Prostate gland (tissue), 2 donors: ENCODE data around the gene ZNF576. TPM values are rescaled to one million over a fixed set of nuclear protein-coding genes. Genes with fewer than 3 reads are reported as not detected.

Experiments
- DNase-seq: peaks from one replicate; pipeline ENCODE4 v3.0.0-alpha.2; 2019; ENCODE audit warnings: low spot score
- H3K27ac ChIP-seq, 2 donors: fragments of 200-600 bp; sonication (generic); 2 replicates each; pipeline ENCODE4 v1.5.1; 2017 to 2019
- H3K27me3 ChIP-seq: fragments of 200-600 bp; sonication (generic); replicated peaks from 2 replicates; pipeline ENCODE4 v1.5.1; 2019; ENCODE audit not compliant: insufficient read depth
- H3K36me3 ChIP-seq, 2 donors: fragments of 200-600 bp; sonication (generic); 1 replicate in 1 of 2; 2 replicates in 1 of 2; pipeline versions ENCODE4 v1.5.1 to v1.8.1; 2017 to 2019
- H3K4me1 ChIP-seq: fragments of 200-600 bp; sonication (generic); replicated peaks from 2 replicates; pipeline ENCODE4 v1.5.1; 2019
- H3K4me3 ChIP-seq, 2 donors: fragments of 200-600 bp; sonication (generic); 2 replicates each; pipeline ENCODE4 v1.5.1; 2017 to 2019
- H3K9me3 ChIP-seq: fragments of 200-600 bp; sonication (generic); 2 replicates; pipeline ENCODE4 v1.5.1; 2017
- POLR2A ChIP-seq: fragments of 450-650 bp; IDR thresholded peaks from one replicate; pipeline ENCODE4 v1.6.1; 2016; ENCODE audit warnings: antibody characterized with exemption, mild to moderate bottlenecking
- POLR2AphosphoS5 ChIP-seq: sonication (generic); formaldehyde crosslinking; IDR thresholded peaks from one replicate; pipeline ENCODE4 v1.6.1; 2017; ENCODE audit warnings: antibody characterized with exemption
- WGBS: methylation state at CpG from one replicate; pipeline ENCODE4 v1.1.5; 2018; 5-methylcytosine and 5-hydroxymethylcytosine counted together
- intact Hi-C: fragments of 100-400 bp; cut with DNase I; formaldehyde crosslinking; loops from one replicate; pipeline ENCODE4 v1.14.2; 2022
- total RNA-seq, 2 donors: library from RNA; depleted of rRNA; stranded (reverse); fragments of >200 nt; gene quantifications; one replicate each; pipeline ENCODE4 v1.1.0, GENCODE V29; 2016
- TF ChIP-seq, protein P1 (sequence below), 4 experiments: fragments of 200-600 bp in 2 of 4; fragments of 450-650 bp in 2 of 4; sonication (generic) in 2 of 4; IDR thresholded peaks; 1 replicate in 3 of 4; 2 replicates in 1 of 4; pipeline ENCODE4 v1.5.1; 2016 to 2019; ENCODE audit warnings: antibody characterized with exemption in 4 of 4, mild to moderate bottlenecking in 2 of 4, moderate library complexity in 2 of 4

Gene ZNF576
- total RNA-seq, 2 donors from 2014 or later, result 25.1 to 30.6 TPM

DNA sequence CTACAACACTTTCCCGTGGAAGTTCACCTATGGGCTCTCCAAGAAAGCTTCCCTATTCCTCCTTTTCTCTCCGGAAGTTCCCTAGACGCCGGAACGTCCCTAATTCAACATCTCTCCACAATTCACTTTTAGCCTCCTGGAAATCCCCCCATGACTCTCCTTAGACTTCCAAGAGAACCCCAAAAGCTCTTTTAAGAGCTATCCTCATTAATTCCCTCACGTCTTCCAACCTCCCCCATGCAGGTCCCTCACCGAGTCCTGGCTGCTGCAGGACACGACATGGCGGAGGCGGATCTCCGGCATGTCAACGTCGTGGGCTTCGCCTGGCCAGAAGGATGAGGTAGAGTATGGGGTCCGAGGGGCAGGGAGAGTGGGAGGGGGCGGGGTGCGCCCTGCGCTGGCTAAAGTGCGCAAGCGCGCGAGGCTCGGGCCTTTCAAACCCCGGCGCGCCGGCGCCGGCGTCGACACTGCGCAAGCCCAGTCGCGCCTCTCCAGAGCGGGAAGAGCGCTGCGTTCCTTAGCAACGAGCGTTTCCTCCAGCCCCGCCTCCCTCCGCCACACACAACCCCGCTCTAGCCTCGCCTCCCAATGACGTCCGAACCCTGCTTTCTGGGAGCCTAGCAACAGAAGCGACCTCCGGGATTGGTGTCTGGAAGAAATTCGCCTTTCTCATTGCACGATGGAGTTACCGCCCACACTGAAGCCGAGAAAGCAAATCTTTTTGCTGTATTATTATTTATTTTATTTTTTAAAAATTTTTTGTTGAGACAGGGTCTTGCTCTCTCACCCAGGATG lies 21.0 kb upstream of the ZNF576 start, which contains the start of the genes PINLYP and XRCC1:
TSS of gene PINLYP (plus strand) at position 646 of the 795 bp plus-strand sequence. CDS start 1,391 bp downstream, outside the sequence.
TSS of gene XRCC1 (minus strand) at position 372 of the 795 bp plus-strand sequence. CDS start at position 303, 69 bp downstream.
- intact Hi-C loops, result loop anchor here (1.0 to 5.0 kb wide), 2 partner anchors 21 to 38 kb away; partner anchors contain the start of genes IRGQ and ZNF576
- TF ChIP-seq POLR2AphosphoS5, result peak; percentile 94
- TF ChIP-seq POLR2A, result peak; percentile 63
- TF ChIP-seq, protein P1, sequence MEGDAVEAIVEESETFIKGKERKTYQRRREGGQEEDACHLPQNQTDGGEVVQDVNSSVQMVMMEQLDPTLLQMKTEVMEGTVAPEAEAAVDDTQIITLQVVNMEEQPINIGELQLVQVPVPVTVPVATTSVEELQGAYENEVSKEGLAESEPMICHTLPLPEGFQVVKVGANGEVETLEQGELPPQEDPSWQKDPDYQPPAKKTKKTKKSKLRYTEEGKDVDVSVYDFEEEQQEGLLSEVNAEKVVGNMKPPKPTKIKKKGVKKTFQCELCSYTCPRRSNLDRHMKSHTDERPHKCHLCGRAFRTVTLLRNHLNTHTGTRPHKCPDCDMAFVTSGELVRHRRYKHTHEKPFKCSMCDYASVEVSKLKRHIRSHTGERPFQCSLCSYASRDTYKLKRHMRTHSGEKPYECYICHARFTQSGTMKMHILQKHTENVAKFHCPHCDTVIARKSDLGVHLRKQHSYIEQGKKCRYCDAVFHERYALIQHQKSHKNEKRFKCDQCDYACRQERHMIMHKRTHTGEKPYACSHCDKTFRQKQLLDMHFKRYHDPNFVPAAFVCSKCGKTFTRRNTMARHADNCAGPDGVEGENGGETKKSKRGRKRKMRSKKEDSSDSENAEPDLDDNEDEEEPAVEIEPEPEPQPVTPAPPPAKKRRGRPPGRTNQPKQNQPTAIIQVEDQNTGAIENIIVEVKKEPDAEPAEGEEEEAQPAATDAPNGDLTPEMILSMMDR (IDR thresholded peaks at IDR 0.05), result no peak
- Histone ChIP-seq H3K4me3 (peak within 1 kb of the TSS; percentile 65 to 71), H3K4me1 (no peaks in the 10 kb centered on the region), H3K36me3 (no peaks in the 10 kb centered on the region), H3K27ac (peak within 1 kb of the TSS; percentile 75 to 77), H3K27me3 (no peaks in the 10 kb centered on the region), H3K9me3 (no peaks in the 10 kb centered on the region)
- peak; percentile 97 for DNase-seq
- under 1% methylated on average over 50 of the region's 51 CpGs for WGBS

DNA sequence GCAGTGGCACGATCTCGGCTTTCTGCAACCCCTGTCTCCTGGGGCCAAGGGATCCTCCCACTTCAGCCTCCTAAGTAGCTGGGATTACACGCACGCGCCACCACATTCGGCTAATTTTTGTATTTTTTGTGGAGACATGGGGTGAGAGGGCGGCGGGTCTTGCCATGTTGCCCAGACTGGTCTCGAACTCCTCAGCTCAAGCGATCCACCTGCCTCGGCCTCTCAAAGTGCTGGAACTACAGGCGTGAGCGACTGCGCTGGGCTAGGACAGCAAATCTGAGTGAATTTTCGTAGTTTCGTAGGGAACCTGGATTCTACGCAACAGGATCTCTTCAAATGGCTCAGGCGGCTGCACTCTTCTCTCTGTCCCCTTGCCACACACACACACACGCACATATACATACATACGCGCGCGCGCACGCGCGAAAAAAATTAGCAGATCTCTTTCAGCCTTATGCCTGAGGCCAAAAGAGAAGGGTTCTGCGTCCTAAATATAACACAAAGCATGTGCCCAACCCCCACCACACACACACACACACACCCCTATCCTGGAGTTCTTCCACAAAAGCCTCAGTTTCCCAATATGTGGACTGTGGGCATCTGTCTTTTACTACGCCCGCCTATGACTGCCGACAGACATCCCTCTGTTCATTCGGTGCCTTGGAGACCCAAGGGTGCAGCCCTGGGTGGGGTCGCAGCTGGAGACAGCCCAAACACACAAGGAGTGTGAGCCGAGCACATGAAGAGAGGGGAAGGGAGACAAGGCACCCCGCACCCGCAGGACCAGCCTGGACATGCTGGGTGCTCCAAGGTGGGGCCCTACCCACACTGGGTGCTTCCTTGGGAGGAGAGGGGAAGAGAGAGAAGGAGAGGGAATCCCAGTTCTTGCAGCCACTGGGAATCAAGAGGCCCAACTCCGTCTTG lies 20.2 kb upstream of the ZNF576 start:
- peak overlapping the region; percentile 55 to 60 for H3K27ac ChIP-seq
- no peaks in the 10 kb centered on the region for H3K9me3 ChIP-seq
- TF ChIP-seq, protein P1 (IDR thresholded peaks at IDR 0.05), result no peak
- no peak for TF ChIP-seq POLR2A
- H3K4me1 ChIP-seq, result no peaks in the 10 kb centered on the region
- intact Hi-C loops, result loop anchor here (1.0 to 5.0 kb wide), 2 partner anchors 20 to 39 kb away; partner anchors contain the start of genes IRGQ and ZNF576
- peak overlapping the region; percentile 65 to 71 for H3K4me3 ChIP-seq
- no peaks in the 10 kb centered on the region for H3K36me3 ChIP-seq
- no peak for DNase-seq
- no peaks in the 10 kb centered on the region for H3K27me3 ChIP-seq
- 64% methylated on average over 37 of the region's 37 CpGs for WGBS

DNA sequence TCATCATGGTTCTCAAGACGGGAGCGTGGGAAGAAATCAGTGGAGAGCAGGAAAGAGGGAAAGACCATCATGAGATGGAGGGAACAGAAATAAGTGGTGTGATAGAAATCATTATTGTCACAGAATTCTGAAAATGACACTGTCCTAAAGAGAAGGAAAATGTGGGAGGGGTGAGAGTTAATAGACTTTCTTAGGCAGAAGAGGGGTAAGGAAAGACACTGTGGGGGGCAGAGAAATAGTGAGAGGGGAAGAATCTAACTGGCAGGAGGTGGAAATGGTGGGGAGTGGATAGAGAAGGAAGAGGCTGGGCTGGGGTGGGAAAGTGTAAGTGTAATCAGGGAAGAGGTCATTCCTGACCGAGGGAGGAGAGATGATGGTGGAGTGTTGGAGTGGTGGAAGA lies 17.6 kb upstream of the ZNF576 start:
- Histone ChIP-seq H3K27ac (no peak overlapping the region), H3K4me3 (no peak overlapping the region), H3K4me1 (no peaks in the 10 kb centered on the region), H3K27me3 (no peaks in the 10 kb centered on the region), H3K36me3 (no peaks in the 10 kb centered on the region), H3K9me3 (no peaks in the 10 kb centered on the region)
- WGBS, result 90% methylated on average over 3 of the region's 3 CpGs
- intact Hi-C loops, result loop anchor here (5.0 kb wide), 1 partner anchor 41 kb away; no protein-coding TSS in a partner anchor
- TF ChIP-seq, protein P1 (IDR thresholded peaks at IDR 0.05), result no peak
- TF ChIP-seq POLR2AphosphoS5 (no peak), POLR2A (no peak)
- no peak for DNase-seq

DNA sequence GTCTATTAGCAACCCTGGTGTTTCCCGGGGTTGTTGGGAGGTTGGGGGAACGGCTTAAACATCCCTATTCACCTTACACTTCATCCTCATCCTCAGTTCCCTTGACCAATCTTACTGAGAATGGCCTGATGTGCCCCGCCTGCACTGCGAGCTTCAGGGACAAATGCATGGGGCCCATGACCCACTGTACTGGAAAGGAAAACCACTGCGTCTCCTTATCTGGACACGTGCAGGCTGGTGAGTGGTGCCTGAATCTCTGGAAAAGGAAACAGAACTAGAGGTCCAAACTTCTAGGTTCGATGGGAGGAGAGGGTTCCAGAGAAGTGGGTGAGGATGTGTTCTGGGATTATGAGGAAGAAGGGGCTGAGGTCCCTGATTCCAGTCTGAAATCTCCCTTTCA lies 14.9 kb upstream of the ZNF576 start:
- TF ChIP-seq POLR2AphosphoS5, result no peak
- TF ChIP-seq, protein P1 (IDR thresholded peaks at IDR 0.05), result no peak
- no peak for TF ChIP-seq POLR2A
- Histone ChIP-seq H3K4me3 (peak overlapping the region in 1 of 2 donors; percentile 32), H3K4me1 (no peaks in the 10 kb centered on the region), H3K36me3 (no peaks in the 10 kb centered on the region), H3K27me3 (no peaks in the 10 kb centered on the region), H3K9me3 (no peaks in the 10 kb centered on the region), H3K27ac (no peak overlapping the region)
- 70% methylated on average over 7 of the region's 7 CpGs for WGBS
- DNase-seq, result no peak
- intact Hi-C loops, result no loop called here
